SU-DHL-6 (cell line): ENCODE data around the gene CLSTN2.

Source experiments
- H2AFZ ChIP-seq: fragments of 200-600 bp; sonication (generic); 2 replicates; pipeline ENCODE4 v1.6.1; 2014; ENCODE audit warnings: low read depth, mild to moderate bottlenecking, moderate library complexity, mixed read lengths, antibody characterized with exemption, low read length; ENCODE audit not compliant: severe bottlenecking
- H3F3A ChIP-seq: fragments of 200-600 bp; shearing (Covaris generic); 2 replicates; pipeline ENCODE4 v1.6.0; 2016; ENCODE audit warnings: antibody characterized with exemption, mild to moderate bottlenecking; ENCODE audit not compliant: insufficient read depth
- H3K27ac ChIP-seq: fragments of 200-600 bp; sonication (generic); 2 replicates; pipeline ENCODE4 v1.5.1; 2016; ENCODE audit warnings: low read depth, mild to moderate bottlenecking, low read length, moderate library complexity, mixed read lengths
- H3K27me3 ChIP-seq: fragments of 200-600 bp; sonication (generic), shearing (Covaris generic); 2 replicates; pipeline ENCODE4 v1.6.0; 2014; ENCODE audit warnings: mild to moderate bottlenecking, low read length
- H3K36me3 ChIP-seq: fragments of 200-600 bp; sonication (generic); 2 replicates; pipeline ENCODE4 v1.6.1; 2014; ENCODE audit warnings: mild to moderate bottlenecking, low read length, mixed read lengths
- H3K4me2 ChIP-seq: fragments of 300-600, 200-600 bp; shearing (Covaris generic), sonication (generic); 2 replicates; pipeline ENCODE4 v1.6.0; 2014; ENCODE audit warnings: low read length, low read depth, mild to moderate bottlenecking; ENCODE audit not compliant: poor library complexity, severe bottlenecking
- H3K4me3 ChIP-seq: fragments of 200-600 bp; sonication (generic); 2 replicates; pipeline ENCODE4 v1.5.1; 2014; ENCODE audit warnings: antibody characterized with exemption, low read length, mild to moderate bottlenecking, mixed read lengths; ENCODE audit not compliant: insufficient read depth, poor library complexity, severe bottlenecking
- H3K79me2 ChIP-seq: fragments of 200-600 bp; sonication (generic); 2 replicates; pipeline ENCODE4 v1.6.1; 2014; ENCODE audit warnings: mild to moderate bottlenecking, low read length, moderate library complexity; ENCODE audit not compliant: insufficient read depth
- H3K9ac ChIP-seq: fragments of 200-600 bp; sonication (generic); 2 replicates; pipeline ENCODE4 v1.7.0; 2014; ENCODE audit warnings: mild to moderate bottlenecking, low read length
- H3K9me2 ChIP-seq: fragments of 200-600 bp; sonication (generic); replicated peaks from 2 replicates; pipeline ENCODE4 v1.6.1; 2014; ENCODE audit warnings: low read length; ENCODE audit not compliant: insufficient read depth
- H3K9me3 ChIP-seq: fragments of 200-600 bp; sonication (generic); 2 replicates; pipeline ENCODE4 v1.6.1; 2014; ENCODE audit warnings: low read length, mixed read lengths; ENCODE audit not compliant: insufficient read depth
- H4K20me1 ChIP-seq: fragments of 200-600 bp; sonication (generic); 2 replicates; pipeline ENCODE4 v1.6.1; 2014; ENCODE audit warnings: low read depth, mild to moderate bottlenecking, antibody characterized with exemption, low read length, moderate library complexity, mixed read lengths
- EZH2phosphoT487 ChIP-seq: fragments of 200-600 bp; sonication (generic), shearing (Covaris generic); conservative IDR thresholded peaks from 2 replicates; pipeline ENCODE4 v1.6.1; 2018; ENCODE audit warnings: mild to moderate bottlenecking, antibody characterized with exemption, low read length, moderate library complexity, mixed read lengths
- TF ChIP-seq, protein P1 (sequence below): fragments of 200-600 bp; sonication (generic); IDR thresholded peaks from one replicate; pipeline ENCODE4 v1.5.1; 2017; ENCODE audit warnings: antibody characterized with exemption, mild to moderate bottlenecking, low read length, moderate library complexity; ENCODE audit not compliant: insufficient read depth, poor library complexity, severe bottlenecking

CLSTN2 gene

GRCh38 chr3:140117096-140117526, 182.1 kb downstream of the CLSTN2 start:
- no peaks in the 10 kb centered on the region for H3K36me3 ChIP-seq
- no peak overlapping the region for H3K27ac ChIP-seq
- H3K9ac ChIP-seq, result no peak overlapping the region
- H3K27me3 ChIP-seq, result no peaks in the 10 kb centered on the region
- no peak overlapping the region for H2AFZ ChIP-seq
- TF ChIP-seq EZH2phosphoT487, result no peak
- TF ChIP-seq, protein P1, sequence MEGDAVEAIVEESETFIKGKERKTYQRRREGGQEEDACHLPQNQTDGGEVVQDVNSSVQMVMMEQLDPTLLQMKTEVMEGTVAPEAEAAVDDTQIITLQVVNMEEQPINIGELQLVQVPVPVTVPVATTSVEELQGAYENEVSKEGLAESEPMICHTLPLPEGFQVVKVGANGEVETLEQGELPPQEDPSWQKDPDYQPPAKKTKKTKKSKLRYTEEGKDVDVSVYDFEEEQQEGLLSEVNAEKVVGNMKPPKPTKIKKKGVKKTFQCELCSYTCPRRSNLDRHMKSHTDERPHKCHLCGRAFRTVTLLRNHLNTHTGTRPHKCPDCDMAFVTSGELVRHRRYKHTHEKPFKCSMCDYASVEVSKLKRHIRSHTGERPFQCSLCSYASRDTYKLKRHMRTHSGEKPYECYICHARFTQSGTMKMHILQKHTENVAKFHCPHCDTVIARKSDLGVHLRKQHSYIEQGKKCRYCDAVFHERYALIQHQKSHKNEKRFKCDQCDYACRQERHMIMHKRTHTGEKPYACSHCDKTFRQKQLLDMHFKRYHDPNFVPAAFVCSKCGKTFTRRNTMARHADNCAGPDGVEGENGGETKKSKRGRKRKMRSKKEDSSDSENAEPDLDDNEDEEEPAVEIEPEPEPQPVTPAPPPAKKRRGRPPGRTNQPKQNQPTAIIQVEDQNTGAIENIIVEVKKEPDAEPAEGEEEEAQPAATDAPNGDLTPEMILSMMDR, result no peak
- H3F3A ChIP-seq, result no peaks in the 10 kb centered on the region
- no peaks in the 10 kb centered on the region for H3K79me2 ChIP-seq
- H3K4me2 ChIP-seq, result no peak overlapping the region
- no peaks in the 10 kb centered on the region for H3K9me3 ChIP-seq
- H3K9me2 ChIP-seq, result no peaks in the 10 kb centered on the region
- H3K4me3 ChIP-seq, result no peak overlapping the region
- no peaks in the 10 kb centered on the region for H4K20me1 ChIP-seq

GRCh38 chr3:140122183-140122582, 187.2 kb downstream of the CLSTN2 start:
- Histone ChIP-seq H3K4me2 (no peak overlapping the region), H3F3A (no peaks in the 10 kb centered on the region), H3K4me3 (no peak overlapping the region), H3K27me3 (no peaks in the 10 kb centered on the region), H4K20me1 (no peaks in the 10 kb centered on the region), H3K27ac (no peak overlapping the region), H3K9me2 (no peaks in the 10 kb centered on the region), H3K36me3 (no peaks in the 10 kb centered on the region), H3K9ac (no peak overlapping the region), H3K9me3 (no peaks in the 10 kb centered on the region), H2AFZ (no peak overlapping the region), H3K79me2 (no peaks in the 10 kb centered on the region)
- TF ChIP-seq, protein P1, result no peak
- no peak for TF ChIP-seq EZH2phosphoT487

DNA sequence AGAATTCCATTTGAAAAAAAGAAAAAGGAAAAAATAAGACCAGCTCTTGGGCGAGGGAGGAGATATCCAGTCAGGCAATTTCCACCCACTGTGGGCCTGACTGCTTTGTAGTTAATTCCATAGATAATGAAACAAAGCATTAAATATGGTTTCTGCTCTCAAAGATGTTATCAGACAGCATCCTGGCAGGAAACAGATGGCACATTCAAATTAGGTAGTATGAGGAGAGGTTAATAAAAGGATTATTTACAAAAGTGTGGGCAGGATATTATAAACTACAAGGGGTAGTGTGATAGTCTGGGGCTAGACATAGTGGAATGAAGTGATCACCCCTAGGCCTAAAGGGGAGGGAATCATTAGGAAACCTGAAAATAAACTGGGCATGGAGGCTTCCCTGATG, 193.2 kb downstream of the CLSTN2 start:
- Histone ChIP-seq H3K4me3 (no peak overlapping the region), H3K79me2 (no peaks in the 10 kb centered on the region)

More for the DNA sequence above, 193.2 kb downstream of the CLSTN2 start:
- Histone ChIP-seq H3K36me3 (no peaks in the 10 kb centered on the region), H3K9ac (no peak overlapping the region), H2AFZ (no peak overlapping the region), H3K4me2 (no peak overlapping the region), H3K27ac (no peak overlapping the region), H3K9me2 (no peaks in the 10 kb centered on the region), H3F3A (no peaks in the 10 kb centered on the region), H4K20me1 (no peaks in the 10 kb centered on the region), H3K9me3 (no peaks in the 10 kb centered on the region), H3K27me3 (no peaks in the 10 kb centered on the region)
- no peak for TF ChIP-seq EZH2phosphoT487
- TF ChIP-seq, protein P1, result no peak
